HFFc6 (cell line): Measurements from ENCODE around the gene EEF2. TPM values are rescaled to one million over a fixed set of nuclear protein-coding genes. Genes with fewer than 3 reads are reported as not detected.
"Not testable (repeated sequence)": the region's sequence is repeated elsewhere in the genome, so short reads cannot be mapped to it uniquely, and the experiment has no call there.

ENCODE experiments used
- DNase-seq: peaks from one replicate; pipeline ENCODE4 v3.0.0-alpha.2; 2018
- H3K27ac Mint-ChIP-seq: 2 replicates; pipeline ENCODE4 v1.8.0; 2020; ENCODE audit warnings: mild to moderate bottlenecking, mixed read lengths
- H3K27me3 Mint-ChIP-seq: 2 replicates; pipeline ENCODE4 v1.8.0; 2021; ENCODE audit warnings: mild to moderate bottlenecking, moderate library complexity, mixed read lengths; ENCODE audit not compliant: insufficient read depth
- H3K36me3 Mint-ChIP-seq: 2 replicates; pipeline ENCODE4 v1.8.0; 2021; ENCODE audit warnings: low read depth, mixed read lengths
- H3K4me1 Mint-ChIP-seq: 2 replicates; pipeline ENCODE4 v1.8.0; 2020; ENCODE audit warnings: low read depth, mixed read lengths
- H3K4me3 Mint-ChIP-seq: 2 replicates; pipeline ENCODE4 v1.8.0; 2020; ENCODE audit warnings: mild to moderate bottlenecking, moderate library complexity, mixed read lengths
- H3K9me3 Mint-ChIP-seq: 2 replicates; pipeline ENCODE4 v1.8.0; 2020; ENCODE audit warnings: mild to moderate bottlenecking, mixed read lengths
- CTCF ChIP-seq: fragments of 200-600 bp; sonication (generic); IDR thresholded peaks from 2 replicates; pipeline ENCODE4 v1.5.0; 2021; ENCODE audit warnings: antibody characterized with exemption, mild to moderate bottlenecking
- total RNA-seq, 6 experiments: library from RNA; stranded (reverse); fragmentation: NEBNext Ultra II Directional; extraction: Animal tissue kit (Norgen Biotek cat#: 25700); gene quantifications; 2 replicates in 1 of 6; 3 replicates in 5 of 6; pipeline ENCODE4 v1.2.3, GENCODE V29; 2021

EEF2 gene
- total RNA-seq, 6 experiments from 2014 or later, result 2,555 to 2,867 (median 2,696) TPM

DNA sequence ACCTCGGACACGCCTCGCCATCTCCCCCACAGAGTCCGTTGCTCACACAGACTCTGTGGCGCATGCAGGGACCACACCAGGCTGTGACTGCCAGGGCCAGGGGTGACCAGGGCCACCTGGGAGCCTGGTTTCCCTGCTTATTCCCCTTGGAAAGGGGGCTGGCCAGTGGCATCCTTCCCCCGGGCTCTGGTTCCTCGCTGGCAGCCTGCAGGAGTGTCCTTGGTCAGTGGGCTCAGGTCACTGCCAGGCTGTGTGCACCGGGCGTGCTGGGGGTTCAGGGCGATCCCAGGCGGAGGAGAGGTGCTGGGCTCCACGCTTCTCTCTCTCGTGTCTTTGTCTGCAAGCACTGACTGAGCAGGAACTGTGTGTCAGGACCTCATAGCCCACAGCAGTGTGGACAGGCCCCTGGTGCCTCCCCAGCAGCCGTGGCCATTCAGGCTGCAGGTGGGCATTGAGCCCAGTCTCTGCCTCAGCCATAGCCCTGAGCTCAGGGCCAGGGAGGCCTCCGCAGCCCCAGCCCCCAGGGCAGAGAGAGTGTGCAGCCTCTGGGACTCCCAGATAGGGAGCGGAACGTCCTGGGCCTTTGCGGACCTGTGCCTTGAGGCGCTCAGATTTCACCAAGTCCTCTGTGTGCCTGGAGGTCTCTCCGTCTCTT lies 28.8 kb upstream of the EEF2 start:
- no peak for DNase-seq
- Mint-ChIP-seq H3K36me3 (no peaks in the 10 kb centered on the region), H3K4me1 (peaks cover 12% of the 10 kb centered on the region), H3K9me3 (no peaks in the 10 kb centered on the region), H3K4me3 (no peak overlapping the region), H3K27ac (no peak overlapping the region), H3K27me3 (peaks cover 8% of the 10 kb centered on the region)
- TF ChIP-seq CTCF, result no peak

DNA sequence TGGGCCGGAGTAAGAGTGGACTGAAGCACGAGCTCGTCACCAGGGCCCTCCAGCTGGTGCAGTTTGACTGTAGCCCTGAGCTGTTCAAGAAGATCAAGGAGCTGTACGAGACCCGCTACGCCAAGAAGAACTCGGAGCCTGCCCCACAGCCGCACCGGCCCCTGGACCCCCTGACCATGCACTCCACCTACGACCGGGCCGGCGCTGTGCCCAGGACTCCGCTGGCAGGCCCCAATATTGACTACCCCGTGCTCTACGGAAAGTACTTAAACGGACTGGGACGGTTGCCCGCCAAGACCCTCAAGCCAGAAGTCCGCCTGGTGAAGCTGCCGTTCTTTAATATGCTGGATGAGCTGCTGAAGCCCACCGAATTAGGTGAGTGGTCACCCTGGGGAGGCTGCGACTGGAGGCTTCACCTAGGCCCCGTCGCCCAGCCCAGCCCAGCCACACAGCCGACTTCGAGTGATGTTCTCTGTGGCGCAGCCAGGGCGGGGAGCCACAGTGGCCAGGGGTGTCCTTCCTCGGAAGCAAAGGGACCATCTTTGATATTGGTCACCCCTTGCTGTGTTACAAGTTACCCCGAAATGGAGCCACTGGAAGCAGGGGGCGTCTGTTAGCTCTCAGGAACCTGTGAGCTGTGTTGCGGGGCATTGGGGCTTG lies 27.8 kb upstream of the EEF2 start:
- DNase-seq, result no peak
- H3K4me1 Mint-ChIP-seq, result peaks cover 19% of the 10 kb centered on the region
- no peak overlapping the region for H3K27ac Mint-ChIP-seq
- H3K4me3 Mint-ChIP-seq, result no peak overlapping the region
- H3K27me3 Mint-ChIP-seq, result peaks cover 9% of the 10 kb centered on the region
- no peaks in the 10 kb centered on the region for H3K36me3 Mint-ChIP-seq
- TF ChIP-seq CTCF, result no peak
- no peaks in the 10 kb centered on the region for H3K9me3 Mint-ChIP-seq

DNA sequence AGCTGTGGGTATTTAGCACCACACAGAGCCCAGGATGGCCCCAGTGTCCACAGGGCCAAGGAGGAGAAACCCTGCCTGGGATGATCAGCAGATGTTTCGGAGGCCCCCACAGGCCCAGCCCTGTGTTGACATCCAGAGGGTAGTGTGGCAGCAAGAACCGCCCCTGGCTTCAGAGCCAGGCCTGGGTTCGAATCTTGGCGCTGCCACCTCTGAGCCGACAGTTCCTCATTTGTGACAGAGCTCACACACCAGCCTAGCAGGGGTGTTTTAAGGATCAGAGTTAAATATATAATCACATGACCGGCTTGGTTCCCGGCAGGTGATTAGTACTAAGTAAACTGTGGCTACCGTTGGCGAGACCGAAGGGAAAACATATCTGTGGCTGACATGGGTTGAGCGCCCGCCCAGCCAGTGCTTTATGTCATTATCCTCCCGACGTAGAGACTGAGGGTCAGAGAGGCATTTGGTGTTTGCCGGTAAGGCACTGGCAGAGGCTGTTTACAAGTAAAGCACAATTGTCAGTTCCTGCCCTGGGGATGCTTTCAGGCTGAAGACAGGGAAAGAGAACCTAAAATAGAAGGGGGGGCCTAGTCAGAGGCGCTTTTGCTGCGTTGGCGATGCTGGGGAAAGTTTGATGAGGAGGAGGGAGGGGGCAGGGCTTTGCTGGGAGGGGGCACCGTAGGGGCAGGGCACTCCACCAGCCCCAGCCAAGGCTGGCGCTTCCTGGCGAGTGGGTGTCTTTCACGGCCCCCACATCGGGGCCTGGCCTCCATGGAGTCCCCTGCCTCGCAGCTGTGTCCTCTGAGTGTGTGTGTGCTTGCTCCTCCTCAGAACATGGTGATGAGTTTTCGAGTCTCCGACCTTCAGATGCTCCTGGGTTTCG lies 27.1 kb upstream of the EEF2 start:
- Mint-ChIP-seq H3K27me3 (peaks cover 7% of the 10 kb centered on the region), H3K4me3 (no peak overlapping the region), H3K27ac (no peak overlapping the region), H3K36me3 (no peaks in the 10 kb centered on the region), H3K4me1 (peaks cover 19% of the 10 kb centered on the region), H3K9me3 (no peaks in the 10 kb centered on the region)
- DNase-seq, result no peak
- TF ChIP-seq CTCF, result no peak

- H3K27me3 Mint-ChIP-seq, H3K4me3 Mint-ChIP-seq, DNase-seq, H3K9me3 Mint-ChIP-seq, H3K27ac Mint-ChIP-seq, H3K36me3 Mint-ChIP-seq: not testable (repeated sequence)
- H3K4me1 Mint-ChIP-seq, result peaks cover 19% of the 10 kb centered on the region
These were observed 26.2 kb upstream of the EEF2 start for GRCh38 chr19:4011430-4011829.

DNA sequence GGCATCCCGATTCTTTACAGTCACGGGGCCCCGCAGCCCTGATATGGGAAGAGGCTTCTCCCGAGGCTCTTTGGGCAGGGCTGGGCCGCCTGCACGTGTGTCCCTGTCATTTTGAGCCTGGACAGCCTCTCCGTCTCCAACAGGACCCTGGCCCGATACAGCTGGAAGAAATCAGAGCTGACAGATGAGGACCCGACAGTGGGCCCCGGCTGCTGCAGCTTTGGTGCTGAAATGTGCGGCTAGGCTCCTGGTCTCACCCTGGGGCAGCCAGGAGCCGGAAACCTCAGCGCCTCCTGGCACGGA lies 25.5 kb upstream of the EEF2 start:
- Mint-ChIP-seq H3K27ac (no peak overlapping the region), H3K36me3 (no peaks in the 10 kb centered on the region), H3K27me3 (peaks cover 4% of the 10 kb centered on the region; the same call in 1 of the 2 replicates), H3K4me1 (peaks cover 19% of the 10 kb centered on the region), H3K4me3 (no peak overlapping the region), H3K9me3 (no peaks in the 10 kb centered on the region)
- DNase-seq, result no peak
- TF ChIP-seq CTCF, result no peak
